Activated CD4-positive, alpha-beta T cell treated with anti-CD3 and anti-CD28 coated beads for 48 hours (primary cell): ENCODE measurements around the gene ATG10.

ENCODE experiments used
- DNase-seq: peaks from one replicate; pipeline ENCODE4 v3.0.0-alpha.2; 2020

The ATG10 gene

GRCh38 chr5:82168294-82168693 is 196.5 kb downstream of the ATG10 start:
- no peak for DNase-seq

GRCh38 chr5:82169892-82170291 is 198.1 kb downstream of the ATG10 start:
- no peak for DNase-seq

- peak; percentile 86 for DNase-seq
These were observed 202.5 kb downstream of the ATG10 start for GRCh38 chr5:82174128-82174918.

- no peak for DNase-seq
These were observed 203.0 kb downstream of the ATG10 start for GRCh38 chr5:82174919-82175219.

- no peak for DNase-seq
These were observed 204.4 kb downstream of the ATG10 start for GRCh38 chr5:82176115-82176814.

GRCh38 chr5:82178378-82178777 is 206.6 kb downstream of the ATG10 start:
- no peak for DNase-seq

- DNase-seq = no peak
These were observed 210.8 kb downstream of the ATG10 start for GRCh38 chr5:82182662-82183061.

- DNase-seq = no peak
These were observed 212.0 kb downstream of the ATG10 start for GRCh38 chr5:82183828-82184227.

- no peak for DNase-seq
These were observed 214.0 kb downstream of the ATG10 start for GRCh38 chr5:82185851-82186250.

- DNase-seq = no peak
These were observed 225.7 kb downstream of the ATG10 start for GRCh38 chr5:82197550-82197949.

GRCh38 chr5:82204567-82204966 is 232.7 kb downstream of the ATG10 start:
- no peak for DNase-seq

GRCh38 chr5:82205005-82205404 is 233.2 kb downstream of the ATG10 start:
- DNase-seq = no peak

GRCh38 chr5:82208371-82208770 is 236.5 kb downstream of the ATG10 start:
- DNase-seq = no peak

- no peak for DNase-seq
These were observed 240.2 kb downstream of the ATG10 start for GRCh38 chr5:82211855-82212572.

- DNase-seq = no peak
These were observed 246.1 kb downstream of the ATG10 start for GRCh38 chr5:82217917-82218316.

GRCh38 chr5:82218374-82219156 is 246.7 kb downstream of the ATG10 start:
- DNase-seq = no peak

- no peak for DNase-seq
These were observed 249.2 kb downstream of the ATG10 start for GRCh38 chr5:82221020-82221419.

GRCh38 chr5:82222597-82223574 is 251.1 kb downstream of the ATG10 start:
- DNase-seq = no peak

GRCh38 chr5:82225525-82226172 is 253.8 kb downstream of the ATG10 start:
- DNase-seq = peak; percentile 73

- DNase-seq = no peak
These were observed 263.1 kb downstream of the ATG10 start for GRCh38 chr5:82234885-82235284.

- no peak for DNase-seq
These were observed 272.3 kb downstream of the ATG10 start for GRCh38 chr5:82244151-82244550.
